Glutamatergic neuron (in vitro differentiated cells): Measurements from ENCODE around the gene TPSD1. TPM values are rescaled to one million over a fixed set of nuclear protein-coding genes. Genes with fewer than 3 reads are reported as not detected.
A peak's percentile ranks its signal among the peaks of the same experiment; 100 is the strongest.
"Not testable (repeated sequence)": the region's sequence is repeated elsewhere in the genome, so short reads cannot be mapped to it uniquely, and the experiment has no call there.

Experiments used
- DNase-seq: peaks from one replicate; pipeline ENCODE4 v3.0.0; 2022
- H3K27ac Mint-ChIP-seq: one replicate; pipeline ENCODE4 v1.8.0; 2020; ENCODE audit warnings: mild to moderate bottlenecking, mixed read lengths, inconsistent platforms; ENCODE audit not compliant: unreplicated experiment
- H3K27me3 Mint-ChIP-seq: one replicate; pipeline ENCODE4 v1.8.0; 2020; ENCODE audit warnings: mild to moderate bottlenecking, moderate library complexity, mixed read lengths, inconsistent platforms; ENCODE audit not compliant: unreplicated experiment
- H3K36me3 Mint-ChIP-seq: one replicate; pipeline ENCODE4 v1.8.0; 2020; ENCODE audit warnings: mild to moderate bottlenecking, mixed read lengths, inconsistent platforms; ENCODE audit not compliant: unreplicated experiment
- H3K4me1 Mint-ChIP-seq: one replicate; pipeline ENCODE4 v1.8.0; 2020; ENCODE audit warnings: mild to moderate bottlenecking, low read depth, mixed read lengths, inconsistent platforms; ENCODE audit not compliant: unreplicated experiment
- H3K4me3 Mint-ChIP-seq: one replicate; pipeline ENCODE4 v1.8.0; 2020; ENCODE audit warnings: mild to moderate bottlenecking, mixed read lengths, inconsistent platforms; ENCODE audit not compliant: unreplicated experiment
- H3K9me3 Mint-ChIP-seq: one replicate; pipeline ENCODE4 v1.8.0; 2020; ENCODE audit warnings: mild to moderate bottlenecking, moderate library complexity, mixed read lengths, inconsistent platforms; ENCODE audit not compliant: unreplicated experiment
- CTCF ChIP-seq: fragments of 200-600 bp; sonication (generic); IDR thresholded peaks from one replicate; pipeline ENCODE4 v1.5.0; 2021; ENCODE audit not compliant: partially characterized antibody, unreplicated experiment
- total RNA-seq: library from RNA; stranded (reverse); fragmentation: NEBNext Ultra II Directional; extraction: Animal tissue kit (Norgen Biotek cat#: 25700); gene quantifications from one replicate; pipeline ENCODE4 v1.2.1, GENCODE V29; 2021; ENCODE audit not compliant: unreplicated experiment

Gene TPSD1
- total RNA-seq, 1 donor from 2014 or later: not detected

GRCh38 chr16:1263591-1264344, 7.9 kb downstream of the TPSD1 start:
- no peak overlapping the region for H3K4me3 Mint-ChIP-seq

GRCh38 chr16:1264345-1265089, 8.6 kb downstream of the TPSD1 start:
- TF ChIP-seq CTCF: no peak
- Mint-ChIP-seq H3K4me3 (no peak overlapping the region), H3K4me1 (peaks cover 4% of the 10 kb centered on the region), H3K36me3 (no peaks in the 10 kb centered on the region), H3K9me3 (peaks cover 5% of the 10 kb centered on the region), H3K27me3 (peaks cover 14% of the 10 kb centered on the region), H3K27ac (peak overlapping the region; percentile 52)
- no peak for DNase-seq

More at GRCh38 chr16:1263591-1264344, 7.9 kb downstream of the TPSD1 start:
- peaks cover 4% of the 10 kb centered on the region for H3K9me3 Mint-ChIP-seq
- peaks cover 14% of the 10 kb centered on the region for H3K27me3 Mint-ChIP-seq
- H3K27ac Mint-ChIP-seq: peak overlapping the region; percentile 52
- H3K4me1 Mint-ChIP-seq: peaks cover 6% of the 10 kb centered on the region
- no peak for DNase-seq
- no peaks in the 10 kb centered on the region for H3K36me3 Mint-ChIP-seq
- TF ChIP-seq CTCF: no peak

- no peak for DNase-seq
- H3K27ac Mint-ChIP-seq: peak overlapping the region; percentile 22
- H3K36me3 Mint-ChIP-seq: no peaks in the 10 kb centered on the region
- H3K4me3 Mint-ChIP-seq: no peak overlapping the region
- H3K4me1 Mint-ChIP-seq: peaks cover 4% of the 10 kb centered on the region
- H3K9me3 Mint-ChIP-seq: peaks cover 5% of the 10 kb centered on the region
- no peak for TF ChIP-seq CTCF
- peaks cover 14% of the 10 kb centered on the region for H3K27me3 Mint-ChIP-seq
Measured at GRCh38 chr16:1265090-1265630, 9.3 kb downstream of the TPSD1 start.

- Mint-ChIP-seq H3K9me3 (peaks cover 5% of the 10 kb centered on the region), H3K27me3 (peaks cover 11% of the 10 kb centered on the region), H3K36me3 (no peaks in the 10 kb centered on the region), H3K4me3 (no peak overlapping the region), H3K27ac (no peak overlapping the region), H3K4me1 (peaks cover 4% of the 10 kb centered on the region)
- no peak for TF ChIP-seq CTCF
- no peak for DNase-seq
Measured at GRCh38 chr16:1265826-1266225, 10.0 kb downstream of the TPSD1 start.

GRCh38 chr16:1269418-1269817, 13.5 kb downstream of the TPSD1 start:
- H3K4me1 Mint-ChIP-seq, DNase-seq, H3K4me3 Mint-ChIP-seq, H3K27ac Mint-ChIP-seq, H3K27me3 Mint-ChIP-seq, H3K36me3 Mint-ChIP-seq, H3K9me3 Mint-ChIP-seq: not testable (repeated sequence)
